Left ventricle myocardium inferior (tissue), 1 donor: ENCODE data around the gene SLC7A6OS. TPM values are rescaled to one million over a fixed set of nuclear protein-coding genes. Genes with fewer than 3 reads are reported as not detected.

Experiments
- DNase-seq: peaks from one replicate; pipeline ENCODE4 v3.0.0-alpha.2; 2020
- H3K27ac ChIP-seq: fragments of 200-600 bp; replicated peaks from 2 replicates; pipeline ENCODE4 v1.8.0; 2021
- H3K27me3 ChIP-seq: fragments of 200-600 bp; 2 replicates; pipeline ENCODE4 v1.8.0; 2021; ENCODE audit warnings: low read depth
- H3K36me3 ChIP-seq: fragments of 200-600 bp; 2 replicates; pipeline ENCODE4 v1.8.0; 2021
- H3K4me1 ChIP-seq: fragments of 200-600 bp; 2 replicates; pipeline ENCODE4 v1.8.0; 2021
- H3K4me3 ChIP-seq: fragments of 200-600 bp; 2 replicates; pipeline ENCODE4 v1.8.0; 2021; ENCODE audit warnings: mild to moderate bottlenecking, moderate library complexity
- H3K9me3 ChIP-seq: fragments of 200-600 bp; replicated peaks from 2 replicates; pipeline ENCODE4 v1.8.0; 2021
- CTCF ChIP-seq: fragments of 200-600 bp; IDR thresholded peaks from 2 replicates; pipeline ENCODE4 v1.8.0; 2021; ENCODE audit warnings: antibody characterized with exemption, mild to moderate bottlenecking, borderline replicate concordance
- intact Hi-C: fragments of 100-400 bp; cut with micrococcal nuclease; formaldehyde crosslinking; loops from one replicate; pipeline ENCODE4 v1.11.0; 2022
- long read RNA-seq: library from polyadenylated mRNA; unstranded; transcript quantifications from one replicate; pipeline ENCODE4 v2.0.0, GENCODE V29; 2021
- total RNA-seq: library from RNA; stranded (reverse); fragmentation: NEBNext Ultra II Directional; extraction: Animal tissue kit (Norgen Biotek cat#: 25700); gene quantifications from one replicate; pipeline ENCODE4 v1.2.1, GENCODE V29; 2021
- donor health status: DM: no; HTN: yes; CAD: no; lungs with severe emphysema.

SLC7A6OS gene
- 13.6 TPM for total RNA-seq
- long read RNA-seq, full-length matches to known transcripts: 28 of 36 reads
- long read RNA-seq, partial matches to known transcripts: 0 of 36 reads
- long read RNA-seq, other reads (novel, unspliced or antisense): 8 of 36 reads

- intact Hi-C loops: no loop called here
- peak; percentile 91 for DNase-seq
- Histone ChIP-seq H3K9me3 (no peaks in the 10 kb centered on the region), H3K4me3 (peak within 1 kb of the TSS; percentile 82), H3K36me3 (peaks cover 53% of the 10 kb centered on the region), H3K27me3 (no peaks in the 10 kb centered on the region), H3K27ac (peak within 1 kb of the TSS; percentile 93), H3K4me1 (peaks cover 52% of the 10 kb centered on the region)
- TF ChIP-seq CTCF: peak; percentile 62
These were observed at the start of gene SLC7A6OS, which contains the start of gene PRMT7 for GRCh38 chr16:68310774-68311511. Gene SLC7A6OS, minus strand, starts transcription at chr16:68310946. Its CDS starts 20 bp downstream, at chr16:68310926. Gene PRMT7, plus strand, starts transcription at chr16:68311019. Its CDS starts 4,961 bp downstream, at chr16:68315980.

- H3K27me3 ChIP-seq: no peaks in the 10 kb centered on the region
- H3K9me3 ChIP-seq: no peaks in the 10 kb centered on the region
- intact Hi-C loops: no loop called here
- no peak for TF ChIP-seq CTCF
- no peak overlapping the region for H3K4me3 ChIP-seq
- no peak for DNase-seq
- H3K4me1 ChIP-seq: no peaks in the 10 kb centered on the region
- peaks cover 50% of the 10 kb centered on the region for H3K36me3 ChIP-seq
- no peak overlapping the region for H3K27ac ChIP-seq
These were observed 48.8 kb upstream of the SLC7A6OS start for GRCh38 chr16:68359398-68360191.

- Histone ChIP-seq H3K27me3 (no peaks in the 10 kb centered on the region), H3K36me3 (peaks cover 56% of the 10 kb centered on the region), H3K4me1 (no peaks in the 10 kb centered on the region), H3K4me3 (no peak overlapping the region), H3K9me3 (no peaks in the 10 kb centered on the region), H3K27ac (no peak overlapping the region)
- DNase-seq: no peak
- intact Hi-C loops: no loop called here
- TF ChIP-seq CTCF: no peak
These were observed 48.2 kb upstream of the SLC7A6OS start for GRCh38 chr16:68358951-68359350.

GRCh38 chr16:68357923-68358322 is 47.2 kb upstream of the SLC7A6OS start:
- Histone ChIP-seq H3K4me1 (no peaks in the 10 kb centered on the region), H3K4me3 (no peak overlapping the region), H3K36me3 (peaks cover 67% of the 10 kb centered on the region), H3K27me3 (no peaks in the 10 kb centered on the region), H3K9me3 (no peaks in the 10 kb centered on the region), H3K27ac (no peak overlapping the region)
- no peak for TF ChIP-seq CTCF
- intact Hi-C loops: no loop called here
- DNase-seq: no peak

GRCh38 chr16:68357521-68357922 is 46.8 kb upstream of the SLC7A6OS start:
- no peak for TF ChIP-seq CTCF
- Histone ChIP-seq H3K36me3 (peaks cover 71% of the 10 kb centered on the region), H3K9me3 (no peaks in the 10 kb centered on the region), H3K4me1 (no peaks in the 10 kb centered on the region), H3K27ac (no peak overlapping the region), H3K4me3 (no peak overlapping the region), H3K27me3 (no peaks in the 10 kb centered on the region)
- DNase-seq: no peak
- intact Hi-C loops: no loop called here
